Neural progenitor cell (in vitro differentiated cells): Measurements from ENCODE around the gene SRXN1.

Experiments used
- EZH2 ChIP-seq: fragments of 200-600 bp; sonication (generic); IDR thresholded peaks from 2 replicates; pipeline ENCODE4 v1.6.1; 2017; ENCODE audit warnings: antibody characterized with exemption, mild to moderate bottlenecking, moderate library complexity
- EZH2phosphoT487 ChIP-seq: fragments of 200-600 bp; sonication (generic); IDR thresholded peaks from 2 replicates; pipeline ENCODE4 v1.6.1; 2017; ENCODE audit warnings: antibody characterized with exemption
- TF ChIP-seq, protein P1 (sequence below): fragments of 200-600 bp; sonication (generic); IDR thresholded peaks from 2 replicates; pipeline ENCODE4 v1.5.1; 2017; ENCODE audit warnings: antibody characterized with exemption, mild to moderate bottlenecking

DNA sequence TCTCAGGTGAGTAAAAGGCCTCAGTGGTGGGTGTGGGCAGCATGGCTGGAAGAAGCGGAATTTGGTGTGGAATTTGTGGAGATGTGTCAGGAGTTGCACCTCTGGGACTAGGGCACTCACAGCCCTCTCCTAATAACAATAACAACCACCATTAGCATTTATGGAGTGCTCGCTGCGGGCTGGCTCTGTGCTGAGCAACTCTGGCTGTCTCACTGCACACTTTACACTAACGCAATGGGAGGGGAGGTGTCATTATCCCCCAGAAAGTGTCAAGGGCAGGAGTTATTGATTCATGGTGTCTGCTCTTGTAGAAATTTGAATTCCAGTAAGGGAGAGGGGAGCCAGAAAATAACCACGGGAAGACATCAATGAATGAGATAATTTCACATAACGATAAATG lies 45.3 kb upstream of the SRXN1 start:
- TF ChIP-seq, protein P1, sequence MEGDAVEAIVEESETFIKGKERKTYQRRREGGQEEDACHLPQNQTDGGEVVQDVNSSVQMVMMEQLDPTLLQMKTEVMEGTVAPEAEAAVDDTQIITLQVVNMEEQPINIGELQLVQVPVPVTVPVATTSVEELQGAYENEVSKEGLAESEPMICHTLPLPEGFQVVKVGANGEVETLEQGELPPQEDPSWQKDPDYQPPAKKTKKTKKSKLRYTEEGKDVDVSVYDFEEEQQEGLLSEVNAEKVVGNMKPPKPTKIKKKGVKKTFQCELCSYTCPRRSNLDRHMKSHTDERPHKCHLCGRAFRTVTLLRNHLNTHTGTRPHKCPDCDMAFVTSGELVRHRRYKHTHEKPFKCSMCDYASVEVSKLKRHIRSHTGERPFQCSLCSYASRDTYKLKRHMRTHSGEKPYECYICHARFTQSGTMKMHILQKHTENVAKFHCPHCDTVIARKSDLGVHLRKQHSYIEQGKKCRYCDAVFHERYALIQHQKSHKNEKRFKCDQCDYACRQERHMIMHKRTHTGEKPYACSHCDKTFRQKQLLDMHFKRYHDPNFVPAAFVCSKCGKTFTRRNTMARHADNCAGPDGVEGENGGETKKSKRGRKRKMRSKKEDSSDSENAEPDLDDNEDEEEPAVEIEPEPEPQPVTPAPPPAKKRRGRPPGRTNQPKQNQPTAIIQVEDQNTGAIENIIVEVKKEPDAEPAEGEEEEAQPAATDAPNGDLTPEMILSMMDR, result no peak
- TF ChIP-seq EZH2phosphoT487 (no peak), EZH2 (no peak)
